Right cardiac atrium (tissue), 5 donors: Measurements from ENCODE around the gene CSRNP3. TPM values are rescaled to one million over a fixed set of nuclear protein-coding genes. Genes with fewer than 3 reads are reported as not detected.

Experiments
- ATAC-seq, 2 donors: fragments of 200-7000 bp; cut with Tn5 transposase; one replicate each; pipeline versions ENCODE4 v1.8.0 to v1.9.1; 2020; ENCODE audit warnings: moderate library complexity in 2 of 2, mild to moderate bottlenecking in 1 of 2
- DNase-seq, 3 donors: peaks; one replicate each; pipeline ENCODE4 v3.0.0-alpha.2; 2020
- H3K27ac ChIP-seq: one replicate; pipeline ENCODE4 v1.5.1; 2013; ENCODE audit warnings: mild to moderate bottlenecking, low read length, control low read depth, moderate library complexity
- H3K27me3 ChIP-seq: one replicate; pipeline ENCODE4 v1.6.1; 2013; ENCODE audit not compliant: control insufficient read depth, insufficient read depth
- H3K4me1 ChIP-seq: one replicate; pipeline ENCODE4 v1.6.1; 2013; ENCODE audit warnings: low read length; ENCODE audit not compliant: control insufficient read depth, insufficient read depth
- H3K4me3 ChIP-seq: one replicate; pipeline ENCODE4 v1.5.1; 2013; ENCODE audit warnings: low read length, control low read depth
- H3K9me3 ChIP-seq: one replicate; pipeline ENCODE4 v1.6.1; 2013; ENCODE audit warnings: low read length; ENCODE audit not compliant: control insufficient read depth
- WGBS: extraction: QIAGEN DNeasy Blood & Tissue Kit; methylation state at CpG from one replicate; pipeline ENCODE4 v1.1.7; 2013; 5-methylcytosine and 5-hydroxymethylcytosine counted together
- intact Hi-C, 4 donors: fragments of 100-400 bp; cut with DNase I; formaldehyde crosslinking; loops; one replicate each; pipeline versions ENCODE4 v1.11.0 to v1.14.0; 2022 to 2023
- polyA plus RNA-seq: library from polyadenylated mRNA; stranded (reverse); fragments of 200-250 nt; gene quantifications from one replicate; pipeline ENCODE4 v1.2.3, GENCODE V29; 2013
- total RNA-seq, 4 donors: library from RNA; stranded (reverse); fragmentation: NEBNext Ultra II Directional; extraction: Animal tissue kit (Norgen Biotek cat#: 25700); gene quantifications; one replicate each; pipeline ENCODE4 v1.2.1, GENCODE V29; 2021
- donor health status: healthy with polysubstance abuse.
- donor health status: DM: no; HTN: yes; CAD: no.
- donor health status: DM: no; HTN: no; CAD: no.
- donor health status: DM: no; HTN: yes; CAD: no; lungs with severe emphysema.
- donor health status: DM: yes; HTN: yes; CAD: no.

CSRNP3 gene
- total and polyA plus RNA-seq, 5 donors = 1.6 to 9.6 (median 6.1) TPM

GRCh38 chr2:165508927-165509326 lies 39.4 kb downstream of the CSRNP3 start:
- intact Hi-C loops = no loop called here
- no peak overlapping the region for H3K27ac ChIP-seq
- H3K9me3 ChIP-seq = no peaks in the 10 kb centered on the region
- no peaks in the 10 kb centered on the region for H3K27me3 ChIP-seq
- DNase-seq (no peak), ATAC-seq (no peak)
- H3K4me1 ChIP-seq = peaks cover 2% of the 10 kb centered on the region
- H3K4me3 ChIP-seq = no peak overlapping the region

- ATAC-seq = peak in 1 of 2 donors; percentile 51
- DNase-seq = no peak
- Histone ChIP-seq H3K27me3 (no peaks in the 10 kb centered on the region), H3K4me3 (no peak overlapping the region), H3K4me1 (peaks cover 2% of the 10 kb centered on the region), H3K27ac (no peak overlapping the region), H3K9me3 (no peaks in the 10 kb centered on the region)
- intact Hi-C loops = no loop called here
- 79% methylated on average over 1 of the region's 1 CpG for WGBS
Measured at GRCh38 chr2:165513479-165513878, 44.0 kb downstream of the CSRNP3 start.

GRCh38 chr2:165518611-165519010 lies 49.1 kb downstream of the CSRNP3 start:
- DNase-seq = no peak
- H3K4me3 ChIP-seq = no peak overlapping the region
- no peak overlapping the region for H3K27ac ChIP-seq
- no peaks in the 10 kb centered on the region for H3K27me3 ChIP-seq
- H3K4me1 ChIP-seq = peaks cover under 1% of the 10 kb centered on the region
- no peak for ATAC-seq
- intact Hi-C loops = no loop called here
- H3K9me3 ChIP-seq = no peaks in the 10 kb centered on the region

GRCh38 chr2:165522719-165523118 lies 53.2 kb downstream of the CSRNP3 start:
- no peak overlapping the region for H3K4me3 ChIP-seq
- H3K27me3 ChIP-seq = no peaks in the 10 kb centered on the region
- H3K9me3 ChIP-seq = no peaks in the 10 kb centered on the region
- intact Hi-C loops = no loop called here
- ATAC-seq (no peak), DNase-seq (no peak)
- 88% methylated on average over 3 of the region's 3 CpGs for WGBS
- no peaks in the 10 kb centered on the region for H3K4me1 ChIP-seq
- no peak overlapping the region for H3K27ac ChIP-seq

GRCh38 chr2:165524720-165525119 lies 55.2 kb downstream of the CSRNP3 start:
- no peak for DNase-seq
- H3K27me3 ChIP-seq = no peaks in the 10 kb centered on the region
- 43% methylated on average over 1 of the region's 1 CpG for WGBS
- no peak overlapping the region for H3K4me3 ChIP-seq
- no peaks in the 10 kb centered on the region for H3K4me1 ChIP-seq
- H3K27ac ChIP-seq = no peak overlapping the region
- intact Hi-C loops = no loop called here
- no peak for ATAC-seq
- H3K9me3 ChIP-seq = no peaks in the 10 kb centered on the region

GRCh38 chr2:165528691-165529090 lies 59.2 kb downstream of the CSRNP3 start:
- Histone ChIP-seq H3K27me3 (no peaks in the 10 kb centered on the region), H3K4me1 (no peaks in the 10 kb centered on the region), H3K27ac (no peak overlapping the region), H3K9me3 (no peaks in the 10 kb centered on the region), H3K4me3 (no peak overlapping the region)
- intact Hi-C loops = no loop called here
- WGBS = 98% methylated on average over 4 of the region's 4 CpGs
- ATAC-seq (no peak), DNase-seq (peak in 1 of 3 donors; percentile 26)

- Histone ChIP-seq H3K4me3 (no peak overlapping the region), H3K9me3 (no peaks in the 10 kb centered on the region), H3K27me3 (no peaks in the 10 kb centered on the region), H3K4me1 (no peaks in the 10 kb centered on the region), H3K27ac (no peak overlapping the region)
- intact Hi-C loops = no loop called here
- ATAC-seq (no peak), DNase-seq (no peak)
- 84% methylated on average over 3 of the region's 3 CpGs for WGBS
Measured at GRCh38 chr2:165529130-165529529, 59.6 kb downstream of the CSRNP3 start.

GRCh38 chr2:165533331-165533730 lies 63.8 kb downstream of the CSRNP3 start:
- Histone ChIP-seq H3K27me3 (no peaks in the 10 kb centered on the region), H3K4me3 (no peak overlapping the region), H3K4me1 (no peaks in the 10 kb centered on the region), H3K9me3 (no peaks in the 10 kb centered on the region), H3K27ac (no peak overlapping the region)
- 73% methylated on average over 1 of the region's 1 CpG for WGBS
- DNase-seq (no peak), ATAC-seq (no peak)
- intact Hi-C loops = no loop called here

GRCh38 chr2:165535471-165535870 lies 66.0 kb downstream of the CSRNP3 start:
- Histone ChIP-seq H3K9me3 (no peaks in the 10 kb centered on the region), H3K27ac (no peak overlapping the region), H3K4me3 (no peak overlapping the region), H3K27me3 (no peaks in the 10 kb centered on the region), H3K4me1 (no peaks in the 10 kb centered on the region)
- intact Hi-C loops = no loop called here
- ATAC-seq = no peak
- WGBS = 69% methylated on average over 2 of the region's 2 CpGs
- DNase-seq = no peak

- intact Hi-C loops = no loop called here
- H3K4me1 ChIP-seq = no peaks in the 10 kb centered on the region
- no peak overlapping the region for H3K27ac ChIP-seq
- no peak overlapping the region for H3K4me3 ChIP-seq
- no peaks in the 10 kb centered on the region for H3K9me3 ChIP-seq
- no peaks in the 10 kb centered on the region for H3K27me3 ChIP-seq
- WGBS = 51% methylated on average over 3 of the region's 3 CpGs
- no peak for DNase-seq
- ATAC-seq = no peak
Measured at GRCh38 chr2:165536851-165537499, 67.5 kb downstream of the CSRNP3 start.

- intact Hi-C loops = no loop called here
- ATAC-seq (no peak), DNase-seq (no peak)
- Histone ChIP-seq H3K27ac (no peak overlapping the region), H3K4me3 (no peak overlapping the region), H3K9me3 (no peaks in the 10 kb centered on the region), H3K4me1 (no peaks in the 10 kb centered on the region), H3K27me3 (no peaks in the 10 kb centered on the region)
Measured at GRCh38 chr2:165539985-165540384, 70.5 kb downstream of the CSRNP3 start.

GRCh38 chr2:165544897-165545296 lies 75.4 kb downstream of the CSRNP3 start:
- H3K27me3 ChIP-seq = no peaks in the 10 kb centered on the region
- no peaks in the 10 kb centered on the region for H3K4me1 ChIP-seq
- H3K9me3 ChIP-seq = no peaks in the 10 kb centered on the region
- WGBS = 97% methylated on average over 2 of the region's 2 CpGs
- ATAC-seq = no peak
- intact Hi-C loops = no loop called here
- H3K27ac ChIP-seq = no peak overlapping the region
- no peak for DNase-seq
- H3K4me3 ChIP-seq = no peak overlapping the region
